Measurements from ENCODE around the gene TCTN1.

- no peak for TF ChIP-seq POLR2A (IDR thresholded peaks at IDR 0.05; ENCODE audit: low read depth, low read length)
- TF ChIP-seq CTCF (conservative IDR thresholded peaks at IDR 0.05; ENCODE audit: low read depth, low read length) = no peak
- TF ChIP-seq MAFK (IDR thresholded peaks at IDR 0.05; ENCODE audit: low read depth, low read length) = no peak
- no peak for TF ChIP-seq NFE2L2 (IDR thresholded peaks at IDR 0.05; ENCODE audit: low read depth, low read length)
Measured at GRCh38 chr12:110669193-110669502, 55.2 kb downstream of the TCTN1 start.

Data from IMR-90 (cell line).